GM18505 (cell line): ENCODE results near the gene SAMD13.
A peak's percentile ranks its signal among the peaks of the same experiment; 100 is the strongest.

Experiments
- ATAC-seq: cut with Tn5 transposase; IDR thresholded peaks from one replicate; pipeline ENCODE4 v1.9.1; 2021; ENCODE audit not compliant: unreplicated experiment
- POLR2A ChIP-seq: IDR thresholded peaks from 4 replicates; pipeline ENCODE4 v1.6.1; 2011; ENCODE audit warnings: borderline replicate concordance; ENCODE audit not compliant: insufficient read depth, insufficient read length; ENCODE audit errors: extremely low read depth

The SAMD13 gene, protein sequence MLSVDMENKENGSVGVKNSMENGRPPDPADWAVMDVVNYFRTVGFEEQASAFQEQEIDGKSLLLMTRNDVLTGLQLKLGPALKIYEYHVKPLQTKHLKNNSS

DNA sequence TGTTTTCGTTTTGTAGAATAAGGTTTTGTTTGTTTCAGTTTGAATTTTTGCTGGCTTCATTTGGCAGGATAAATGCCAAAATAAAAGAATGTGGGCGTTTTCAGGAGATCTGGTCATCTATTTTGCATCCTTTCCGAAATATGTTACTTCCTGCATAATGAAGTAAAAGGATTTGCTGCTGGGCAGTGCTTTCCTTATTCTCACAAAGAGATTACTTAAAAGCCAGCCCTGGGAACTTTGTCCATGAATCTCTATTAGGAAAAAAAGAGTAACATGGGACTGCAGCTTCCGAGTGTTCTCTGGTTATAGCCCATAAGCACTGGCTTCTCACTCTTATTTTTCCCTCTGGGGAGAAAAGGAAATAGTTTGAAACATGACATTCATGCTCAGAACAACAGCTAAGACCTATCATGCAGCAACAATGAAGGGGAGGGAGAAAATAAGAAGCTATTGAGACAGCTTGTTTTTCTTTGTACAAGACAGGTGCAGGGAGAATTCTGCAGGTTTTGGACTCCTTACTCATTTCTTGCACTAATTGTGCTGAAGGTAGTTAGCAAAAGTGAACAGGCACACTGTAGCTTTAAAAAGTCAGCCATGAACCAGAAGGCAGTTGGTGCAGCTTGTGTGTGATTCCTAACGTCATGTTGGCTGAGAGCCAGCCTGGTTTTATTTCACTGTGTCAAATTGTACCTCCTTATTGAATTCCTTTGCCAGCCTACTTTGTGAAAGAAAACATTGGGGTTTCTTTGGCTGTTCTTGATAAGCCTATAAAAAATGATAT, at the start of gene SAMD13:
Gene SAMD13, plus strand, starts transcription at position 705 of the 781 bp plus-strand sequence. CDS start 1,527 bp downstream, outside the sequence.
- ATAC-seq, result peak; percentile 29
- no peak for TF ChIP-seq POLR2A

DNA sequence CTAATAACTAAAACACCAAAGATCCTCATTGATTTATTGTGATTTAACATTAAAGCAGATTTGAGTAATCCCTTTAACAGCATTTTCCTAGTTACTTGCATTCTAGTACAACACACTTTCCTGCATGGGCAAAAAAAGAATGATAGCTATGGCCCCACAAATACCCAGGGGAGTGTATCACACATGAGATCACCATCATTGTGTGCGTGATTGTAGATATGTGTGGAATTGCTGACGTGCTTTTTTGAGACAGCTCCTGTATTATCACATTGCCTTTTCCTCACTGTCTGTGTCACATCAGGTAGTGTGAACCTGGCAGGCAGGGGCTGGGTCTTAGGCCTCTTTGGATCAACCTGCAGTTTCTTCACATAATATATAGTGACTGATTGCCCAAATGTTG, 48.5 kb upstream of the SAMD13 start:
- ATAC-seq, result no peak
- TF ChIP-seq POLR2A, result no peak

DNA sequence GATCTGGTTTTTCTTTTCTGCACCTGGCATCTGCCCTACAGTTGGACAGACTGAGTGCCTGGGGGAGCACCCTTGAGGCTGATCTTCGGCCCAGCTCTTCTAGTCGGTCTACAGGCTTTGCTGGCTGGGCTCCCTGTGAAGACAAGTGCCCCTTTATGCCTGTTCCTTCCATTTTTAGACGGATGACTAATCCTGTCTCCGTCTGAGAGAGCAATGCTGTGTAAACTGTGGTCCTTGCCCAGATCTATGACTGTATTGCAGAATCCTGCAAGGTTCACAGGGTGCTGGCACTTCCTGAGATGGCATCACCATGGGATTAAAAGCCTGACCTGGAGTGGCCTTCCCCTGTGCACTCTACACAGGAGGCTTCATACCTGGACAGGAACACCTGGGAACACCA, 47.6 kb upstream of the SAMD13 start:
- no peak for ATAC-seq

DNA sequence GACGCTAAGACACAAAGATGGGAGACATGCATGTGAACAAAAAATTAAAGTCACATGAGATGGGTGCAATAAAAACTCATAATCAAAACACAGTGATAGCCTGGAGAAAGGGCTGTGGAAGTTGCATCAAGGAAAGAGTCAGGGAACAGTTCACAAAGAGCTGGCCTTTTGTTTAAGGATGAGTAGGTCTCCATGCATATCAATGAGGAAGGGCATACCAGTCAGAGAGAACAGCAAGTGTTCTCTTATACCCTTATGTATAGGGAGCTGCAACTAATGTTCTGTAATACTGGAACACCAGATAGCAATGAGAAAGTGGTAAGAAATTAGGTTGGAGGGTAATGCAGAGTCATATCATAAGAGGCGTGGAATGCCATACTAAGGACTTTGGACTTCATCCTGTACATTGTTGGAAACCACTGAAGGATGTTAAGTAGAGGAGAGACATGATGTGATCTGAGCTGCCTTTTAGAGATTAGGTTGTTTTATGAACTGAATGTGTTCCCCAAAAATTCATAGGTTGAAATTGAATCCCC, 46.7 kb upstream of the SAMD13 start:
- no peak for TF ChIP-seq POLR2A
- no peak for ATAC-seq

More for the DNA sequence above, 47.6 kb upstream of the SAMD13 start:
- TF ChIP-seq POLR2A, result no peak

DNA sequence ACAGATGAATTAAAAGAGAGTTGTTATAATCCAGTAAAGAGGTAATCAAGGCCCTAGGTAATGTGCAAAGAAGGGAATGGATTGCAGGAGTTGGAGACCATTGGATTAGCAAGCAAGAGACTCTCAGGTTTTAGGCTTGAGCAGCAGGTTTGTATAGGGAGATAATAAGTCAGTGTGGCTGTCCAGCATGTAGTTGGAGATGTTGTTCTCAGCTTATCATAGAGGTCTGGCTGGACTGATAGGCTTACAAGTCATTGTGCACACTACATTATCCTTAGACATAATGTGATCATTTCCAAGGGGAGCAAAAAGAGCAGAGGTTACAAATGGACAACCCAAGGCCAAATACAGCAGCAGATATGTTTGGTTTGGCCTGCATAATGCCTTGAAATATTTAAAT, 45.9 kb upstream of the SAMD13 start:
- TF ChIP-seq POLR2A, result no peak
- ATAC-seq, result no peak

DNA sequence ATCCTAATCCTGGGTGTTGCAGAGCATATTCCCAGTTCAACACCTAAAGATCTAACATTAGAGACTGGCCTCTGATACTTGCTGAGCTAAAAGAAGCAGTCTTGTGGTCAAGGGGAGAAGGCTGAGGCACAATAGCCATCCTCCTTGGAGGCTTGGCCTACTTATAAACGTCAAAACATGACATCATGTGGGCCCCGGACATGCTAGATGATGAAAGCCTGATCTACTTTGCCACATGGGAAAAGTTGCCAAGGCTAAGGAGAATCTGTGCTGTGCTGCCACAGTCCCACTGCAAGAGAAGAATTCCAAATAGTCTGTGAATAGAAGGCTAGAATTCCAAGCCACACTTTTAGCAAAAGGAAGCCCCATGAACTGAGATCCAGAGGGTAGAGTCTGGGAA, 43.9 kb upstream of the SAMD13 start:
- no peak for TF ChIP-seq POLR2A
- no peak for ATAC-seq

DNA sequence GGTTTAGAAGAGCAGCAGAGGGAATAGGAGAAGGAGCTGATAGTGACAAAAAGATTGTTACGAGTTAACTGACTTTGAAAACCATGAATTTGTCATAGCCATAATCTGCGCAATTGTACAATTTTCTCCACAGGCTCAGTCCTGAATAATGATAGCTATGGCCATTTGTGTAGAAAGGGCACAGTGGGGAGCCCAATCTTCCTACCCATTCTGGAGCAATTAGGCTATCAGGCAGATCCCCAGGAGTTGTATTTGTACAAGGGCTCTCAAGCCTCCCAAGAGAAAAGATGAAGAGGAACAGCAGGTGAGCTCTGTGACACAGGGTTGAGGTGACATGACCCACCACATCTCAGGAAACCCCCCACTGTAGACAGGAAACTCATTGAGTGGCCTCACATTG, 42.1 kb upstream of the SAMD13 start:
- no peak for TF ChIP-seq POLR2A
- ATAC-seq, result no peak

DNA sequence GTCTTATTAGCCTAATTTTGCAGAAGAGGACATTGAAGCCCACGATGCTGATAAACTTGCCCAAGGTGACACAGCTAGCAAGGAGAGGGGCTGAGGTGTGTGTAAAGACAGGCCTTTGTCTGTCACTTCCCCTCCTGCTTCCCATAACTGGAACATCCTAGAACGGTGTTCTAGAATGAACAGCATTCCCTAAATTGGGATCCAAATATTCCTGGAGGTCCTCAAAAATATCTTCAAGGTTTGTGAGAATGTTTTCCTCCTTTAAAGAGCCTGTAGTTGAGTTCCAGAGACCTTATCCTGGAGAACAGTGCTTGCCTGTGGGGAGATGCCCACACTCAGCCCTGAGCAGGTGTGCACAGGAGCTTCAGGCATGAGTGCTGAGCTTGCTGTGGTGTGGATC, 41.5 kb upstream of the SAMD13 start:
- TF ChIP-seq POLR2A, result no peak
- no peak for ATAC-seq

DNA sequence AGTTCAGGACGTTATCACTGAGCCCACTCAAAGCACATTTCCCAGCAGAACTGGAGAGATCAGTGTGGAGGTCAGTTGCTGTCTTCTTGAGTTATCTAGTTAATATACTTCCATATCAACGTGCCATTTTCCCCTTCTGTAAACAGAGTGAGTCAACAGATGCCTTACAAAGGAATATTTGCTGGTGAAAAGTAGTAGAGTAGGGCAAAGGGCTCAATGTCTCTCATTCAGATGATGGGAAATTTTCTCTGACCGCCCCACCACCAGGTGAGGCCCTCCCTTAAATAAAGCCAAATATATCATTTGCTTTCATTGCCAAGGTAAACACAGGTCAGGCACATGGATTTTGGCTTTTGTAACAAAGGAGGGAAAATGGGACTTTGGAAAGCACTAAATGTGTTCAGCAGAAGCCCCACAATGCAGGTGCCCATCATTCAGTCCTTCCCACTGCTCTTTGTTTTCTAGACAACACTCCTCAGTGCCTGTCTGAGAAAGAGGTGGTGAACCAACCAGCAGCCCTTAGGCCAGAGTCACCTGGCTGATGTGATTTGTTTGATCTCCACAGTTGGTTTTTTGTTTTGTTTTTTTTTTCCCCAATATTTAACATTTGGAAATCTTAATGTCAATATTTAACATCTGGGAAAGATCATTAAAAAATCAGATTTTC, 40.5 kb upstream of the SAMD13 start:
- no peak for TF ChIP-seq POLR2A

DNA sequence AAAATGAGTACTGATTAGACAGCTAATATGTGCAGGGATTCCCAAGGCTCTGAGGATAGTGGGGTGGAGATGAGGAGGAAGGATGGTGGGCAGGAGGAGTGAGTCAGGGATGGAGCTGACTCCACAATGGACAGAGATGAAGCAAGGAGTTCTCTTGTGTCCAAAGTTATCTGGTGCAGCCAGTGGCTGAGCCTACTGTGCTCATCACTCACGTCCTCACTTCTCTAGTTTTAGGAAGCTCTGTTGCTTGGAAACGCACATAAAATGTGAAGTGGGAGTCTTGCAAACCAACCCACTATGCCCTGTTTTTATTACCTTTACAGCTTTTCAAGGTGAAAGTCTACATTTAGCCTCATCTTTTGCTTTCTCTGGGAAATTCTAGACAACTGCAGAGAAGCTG, 36.5 kb upstream of the SAMD13 start:
- no peak for ATAC-seq
- TF ChIP-seq POLR2A, result no peak

More for the DNA sequence above, 40.5 kb upstream of the SAMD13 start:
- ATAC-seq, result no peak

DNA sequence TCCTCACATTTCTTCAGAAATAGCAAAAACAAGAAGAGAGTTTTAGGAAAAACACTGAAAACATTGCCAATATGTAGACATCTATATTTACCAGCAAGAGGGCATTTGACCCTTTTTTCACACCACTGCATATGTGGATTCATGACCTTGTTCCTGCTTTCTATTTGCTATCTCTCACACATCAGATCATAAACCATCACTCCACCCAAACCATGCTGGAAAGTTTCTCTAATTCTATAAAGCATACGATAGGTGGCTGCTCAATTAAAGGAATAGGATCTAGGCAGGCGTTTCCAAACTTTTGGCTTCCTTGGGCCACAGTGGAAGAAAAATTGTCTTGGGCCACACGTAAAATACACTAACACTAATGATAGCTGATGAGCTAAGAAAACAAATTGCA, 35.6 kb upstream of the SAMD13 start:
- TF ChIP-seq POLR2A, result no peak
- ATAC-seq, result no peak

DNA sequence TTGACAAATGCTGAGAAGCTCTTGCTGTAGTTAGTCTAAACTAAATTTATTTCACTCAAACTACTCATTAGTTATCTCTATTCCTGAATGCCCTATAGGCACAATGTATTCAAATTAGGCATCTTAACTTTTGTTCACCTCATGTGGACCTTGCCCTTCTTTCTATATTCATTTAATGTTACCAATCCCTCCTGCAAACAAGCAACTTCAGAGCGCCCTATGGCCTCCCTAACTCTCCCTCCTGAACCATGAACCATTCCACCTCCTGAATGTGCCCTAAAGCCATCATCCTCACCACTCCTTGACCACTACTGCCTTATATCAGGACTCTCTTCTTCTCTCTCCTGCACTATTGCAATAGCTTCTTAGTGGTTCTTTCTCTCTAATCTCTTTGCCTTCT, 34.8 kb upstream of the SAMD13 start:
- no peak for ATAC-seq
- no peak for TF ChIP-seq POLR2A

DNA sequence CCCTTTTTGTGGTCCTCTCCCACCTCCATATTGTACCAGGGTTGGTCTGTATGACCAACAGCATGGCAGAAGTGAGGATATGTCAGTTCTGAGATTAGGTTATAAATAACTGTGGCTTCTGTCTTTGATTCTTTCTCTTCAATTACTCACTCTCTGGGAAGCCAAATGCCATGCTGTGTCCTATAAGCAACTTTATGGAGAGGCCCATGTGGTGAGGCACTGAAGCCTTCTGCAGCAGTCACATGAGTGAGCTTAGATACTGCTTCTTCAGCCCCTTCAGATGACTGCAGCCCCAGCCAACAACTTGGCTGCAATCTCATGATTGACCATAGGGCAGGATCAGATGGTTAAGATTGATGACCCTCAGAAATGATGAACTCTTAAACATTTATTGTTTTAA, 34.0 kb upstream of the SAMD13 start:
- no peak for TF ChIP-seq POLR2A
- no peak for ATAC-seq

DNA sequence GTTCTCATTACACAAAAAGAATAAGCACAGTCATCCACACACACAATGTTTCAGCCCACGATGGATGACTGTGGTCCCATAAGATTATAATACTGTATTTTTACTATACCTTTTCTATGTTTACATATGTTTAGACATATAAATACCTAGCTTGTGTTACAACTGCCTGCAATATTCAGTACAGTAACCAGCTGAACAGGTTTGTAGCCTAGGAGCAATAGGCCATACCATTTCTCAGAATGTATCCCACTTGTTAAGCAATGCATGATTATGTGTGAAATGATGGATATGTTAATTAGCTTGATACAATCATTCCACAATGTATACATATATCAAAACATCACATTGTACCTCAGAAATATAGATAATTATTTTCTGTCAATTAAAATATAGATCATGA, 33.2 kb upstream of the SAMD13 start:
- no peak for TF ChIP-seq POLR2A
- ATAC-seq, result no peak
